ENCODE measurements around the gene APEX1.

GRCh38 chr14:20422886-20423285 is 32.1 kb upstream of the APEX1 start:
- no peak for TF ChIP-seq POLR2AphosphoS5 (IDR thresholded peaks at IDR 0.05; ENCODE audit: low read depth)
- TF ChIP-seq CTCF (IDR thresholded peaks at IDR 0.05; ENCODE audit: insufficient read depth, low read length): no peak
- TF ChIP-seq GABPA (IDR thresholded peaks at IDR 0.05; ENCODE audit: low read depth): no peak
- no peak for TF ChIP-seq REST (IDR thresholded peaks at IDR 0.05; ENCODE audit: insufficient replicate concordance, low read depth)
- TF ChIP-seq SPI1 (IDR thresholded peaks at IDR 0.05; ENCODE audit: borderline replicate concordance, low read depth): no peak

Data from HL-60 (cell line).